Lower lobe of right lung (tissue), 2 donors: Measurements from ENCODE around the gene LSAMP. TPM values are rescaled to one million over a fixed set of nuclear protein-coding genes. Genes with fewer than 3 reads are reported as not detected.

Experiments
- ATAC-seq, 2 donors: fragments of 200-7000 bp; cut with Tn5 transposase; one replicate each; pipeline ENCODE4 v1.9.1; 2020 to 2022; ENCODE audit warnings: mild to moderate bottlenecking in 2 of 2, moderate library complexity in 2 of 2
- DNase-seq: peaks from one replicate; pipeline ENCODE4 v3.0.0-alpha.2; 2020
- H3K27ac ChIP-seq: fragments of 200-600 bp; one replicate; pipeline ENCODE4 v1.8.0; 2022
- H3K27me3 ChIP-seq: fragments of 200-600 bp; one replicate; pipeline ENCODE4 v1.8.0; 2022; ENCODE audit warnings: low read depth
- H3K36me3 ChIP-seq: fragments of 200-600 bp; one replicate; pipeline ENCODE4 v1.8.0; 2022; ENCODE audit warnings: mild to moderate bottlenecking
- H3K4me1 ChIP-seq: fragments of 200-600 bp; one replicate; pipeline ENCODE4 v1.8.0; 2022
- H3K4me3 ChIP-seq: fragments of 200-600 bp; one replicate; pipeline ENCODE4 v1.8.0; 2022; ENCODE audit warnings: mild to moderate bottlenecking
- H3K9me3 ChIP-seq: fragments of 200-600 bp; one replicate; pipeline ENCODE4 v1.8.0; 2022
- intact Hi-C: fragments of 100-400 bp; cut with DNase I; formaldehyde crosslinking; loops from one replicate; pipeline ENCODE4 v1.11.0; 2022
- total RNA-seq: library from RNA; stranded (reverse); fragmentation: NEBNext Ultra II Directional; extraction: Animal tissue kit (Norgen Biotek cat#: 25700); gene quantifications from one replicate; pipeline ENCODE4 v1.2.1, GENCODE V29; 2021
- TF ChIP-seq, protein P1 (sequence below): fragments of 200-600 bp; IDR thresholded peaks from one replicate; pipeline ENCODE4 v1.8.0; 2022; ENCODE audit warnings: antibody characterized with exemption, mild to moderate bottlenecking
- donor health status: DM: no; HTN: yes; CAD: no; lungs with severe emphysema.

The LSAMP gene
- total RNA-seq, 1 donor from 2014 or later = 20.1 TPM

DNA sequence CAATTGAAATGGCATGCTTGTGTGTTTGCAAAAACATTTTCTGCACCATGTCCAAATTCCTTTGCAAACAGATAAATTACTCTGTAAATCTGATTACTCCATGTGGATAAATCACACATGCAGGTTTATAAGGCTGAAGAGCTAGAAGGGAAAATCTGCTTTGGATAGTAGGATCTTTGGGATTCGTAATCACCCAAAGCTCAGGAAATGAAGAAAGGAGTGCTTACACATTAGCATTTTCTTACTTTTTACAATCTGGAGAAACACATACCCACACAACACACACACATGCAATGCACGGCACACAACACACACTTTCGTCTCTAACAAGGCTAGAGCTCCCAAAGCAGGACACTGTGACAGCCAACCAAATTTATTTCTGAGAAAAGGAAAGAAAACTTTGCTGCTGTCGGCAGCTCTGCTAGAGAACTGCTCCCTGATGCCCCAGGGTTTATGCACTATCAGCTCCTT is 2.1 kb downstream of the LSAMP start:
- H3K4me3 ChIP-seq = peak overlapping the region; percentile 45
- no peak overlapping the region for H3K27ac ChIP-seq
- DNase-seq = no peak
- H3K4me1 ChIP-seq = no peaks in the 10 kb centered on the region
- no peak for ATAC-seq
- intact Hi-C loops = no loop called here
- H3K9me3 ChIP-seq = no peaks in the 10 kb centered on the region
- no peaks in the 10 kb centered on the region for H3K36me3 ChIP-seq
- H3K27me3 ChIP-seq = no peaks in the 10 kb centered on the region
- TF ChIP-seq, protein P1, sequence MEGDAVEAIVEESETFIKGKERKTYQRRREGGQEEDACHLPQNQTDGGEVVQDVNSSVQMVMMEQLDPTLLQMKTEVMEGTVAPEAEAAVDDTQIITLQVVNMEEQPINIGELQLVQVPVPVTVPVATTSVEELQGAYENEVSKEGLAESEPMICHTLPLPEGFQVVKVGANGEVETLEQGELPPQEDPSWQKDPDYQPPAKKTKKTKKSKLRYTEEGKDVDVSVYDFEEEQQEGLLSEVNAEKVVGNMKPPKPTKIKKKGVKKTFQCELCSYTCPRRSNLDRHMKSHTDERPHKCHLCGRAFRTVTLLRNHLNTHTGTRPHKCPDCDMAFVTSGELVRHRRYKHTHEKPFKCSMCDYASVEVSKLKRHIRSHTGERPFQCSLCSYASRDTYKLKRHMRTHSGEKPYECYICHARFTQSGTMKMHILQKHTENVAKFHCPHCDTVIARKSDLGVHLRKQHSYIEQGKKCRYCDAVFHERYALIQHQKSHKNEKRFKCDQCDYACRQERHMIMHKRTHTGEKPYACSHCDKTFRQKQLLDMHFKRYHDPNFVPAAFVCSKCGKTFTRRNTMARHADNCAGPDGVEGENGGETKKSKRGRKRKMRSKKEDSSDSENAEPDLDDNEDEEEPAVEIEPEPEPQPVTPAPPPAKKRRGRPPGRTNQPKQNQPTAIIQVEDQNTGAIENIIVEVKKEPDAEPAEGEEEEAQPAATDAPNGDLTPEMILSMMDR = no peak

DNA sequence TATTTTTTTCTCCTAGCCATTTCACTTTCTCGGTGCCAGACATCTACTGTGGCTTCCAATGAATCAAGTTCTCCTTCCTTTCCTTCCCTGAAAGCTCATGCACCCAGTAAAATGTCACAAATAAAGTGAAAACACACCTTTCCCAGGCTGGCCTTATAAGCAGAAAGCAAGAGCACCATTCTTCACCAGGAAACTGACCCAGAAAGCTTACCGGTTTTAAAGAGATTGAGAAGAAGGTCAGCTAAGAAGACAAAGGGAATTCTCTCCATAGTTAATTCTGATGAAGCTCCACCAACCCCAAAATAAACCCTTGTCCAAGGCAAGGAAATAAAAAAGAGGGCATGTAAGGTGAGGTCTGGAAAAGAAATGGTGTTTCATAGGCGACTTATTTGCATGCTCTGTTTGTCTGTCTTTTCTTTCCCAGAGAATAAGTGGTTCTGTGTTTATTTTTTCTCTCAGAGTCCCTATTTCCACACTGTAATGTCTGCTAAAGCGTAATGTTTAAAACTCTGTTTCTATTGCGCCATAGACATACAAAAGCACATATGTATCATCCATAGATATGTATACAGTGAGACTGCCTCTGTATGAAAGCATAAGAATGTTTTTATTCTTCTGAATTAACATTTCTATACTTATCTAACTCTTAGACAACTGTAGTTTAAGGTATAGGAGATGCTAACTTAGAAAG is 2.8 kb downstream of the LSAMP start:
- intact Hi-C loops = no loop called here
- no peaks in the 10 kb centered on the region for H3K27me3 ChIP-seq
- TF ChIP-seq, protein P1 = no peak
- no peaks in the 10 kb centered on the region for H3K4me1 ChIP-seq
- DNase-seq (no peak), ATAC-seq (no peak)
- H3K4me3 ChIP-seq = peak overlapping the region; percentile 45
- H3K27ac ChIP-seq = no peak overlapping the region
- H3K36me3 ChIP-seq = no peaks in the 10 kb centered on the region
- no peaks in the 10 kb centered on the region for H3K9me3 ChIP-seq

DNA sequence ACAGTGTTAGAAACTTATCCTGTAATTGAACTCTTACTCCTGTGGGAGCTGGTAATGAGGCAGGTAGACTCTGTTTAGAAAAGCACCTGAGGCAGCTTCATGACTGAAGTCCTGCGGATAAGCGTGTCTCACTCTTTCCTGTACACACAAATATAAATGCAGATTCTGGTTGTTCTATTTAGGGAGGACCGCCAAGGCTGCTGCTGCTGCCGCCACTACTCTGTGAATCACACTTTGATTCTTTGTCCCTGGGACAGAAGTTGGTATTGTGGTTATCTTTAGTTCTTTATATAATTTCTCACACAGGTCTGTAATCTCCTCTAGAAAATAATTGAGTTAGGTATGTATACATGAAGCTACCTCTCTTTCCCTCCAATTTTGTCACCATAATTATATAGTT is 3.6 kb downstream of the LSAMP start:
- no peaks in the 10 kb centered on the region for H3K4me1 ChIP-seq
- no peaks in the 10 kb centered on the region for H3K36me3 ChIP-seq
- intact Hi-C loops = no loop called here
- DNase-seq (no peak), ATAC-seq (no peak)
- H3K27me3 ChIP-seq = no peaks in the 10 kb centered on the region
- no peak overlapping the region for H3K4me3 ChIP-seq
- H3K9me3 ChIP-seq = no peaks in the 10 kb centered on the region
- TF ChIP-seq, protein P1 = no peak
- no peak overlapping the region for H3K27ac ChIP-seq

DNA sequence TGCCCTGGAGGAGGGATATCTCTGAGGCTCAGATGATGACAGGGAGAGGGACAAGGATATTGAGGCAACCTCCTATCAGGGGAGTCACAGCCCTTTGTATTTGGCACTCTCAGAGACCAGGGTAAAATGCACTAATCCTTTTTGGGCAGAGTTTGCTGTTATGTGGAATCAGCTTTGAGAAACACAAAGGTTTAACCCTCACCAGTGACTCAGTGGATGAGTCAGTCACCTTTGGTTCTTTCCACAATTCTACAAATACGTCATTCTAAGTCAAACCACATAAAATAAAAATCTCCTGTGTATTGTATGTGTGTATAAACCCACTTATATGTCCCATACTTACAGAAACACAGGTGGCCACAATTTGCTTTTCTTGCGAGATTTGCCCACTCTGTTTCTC is 5.1 kb downstream of the LSAMP start:
- intact Hi-C loops = no loop called here
- Histone ChIP-seq H3K27ac (no peak overlapping the region), H3K4me3 (no peak overlapping the region), H3K4me1 (no peaks in the 10 kb centered on the region), H3K9me3 (no peaks in the 10 kb centered on the region), H3K27me3 (no peaks in the 10 kb centered on the region), H3K36me3 (no peaks in the 10 kb centered on the region)
- DNase-seq (no peak), ATAC-seq (no peak)
- TF ChIP-seq, protein P1 = no peak

DNA sequence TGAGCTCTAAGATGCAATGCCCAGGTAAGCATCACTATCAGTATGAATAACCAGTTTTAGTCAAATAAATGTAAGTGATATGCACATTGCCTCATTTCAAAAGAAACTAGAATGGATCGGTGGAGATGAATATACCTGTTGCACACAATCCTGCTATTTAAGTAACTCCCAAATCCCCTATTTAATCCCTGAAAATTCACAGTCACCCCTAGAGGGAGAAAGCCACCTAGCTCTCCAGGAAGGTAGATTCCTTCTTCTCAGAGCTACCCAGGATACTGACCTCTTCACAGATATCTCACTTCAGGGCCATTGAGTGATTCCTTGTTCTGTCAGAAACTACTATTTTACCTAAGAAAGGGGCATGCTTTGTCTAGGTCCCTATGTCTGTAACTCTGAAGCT is 11.7 kb downstream of the LSAMP start:
- no peaks in the 10 kb centered on the region for H3K4me1 ChIP-seq
- H3K27ac ChIP-seq = no peak overlapping the region
- H3K36me3 ChIP-seq = no peaks in the 10 kb centered on the region
- ATAC-seq = no peak
- TF ChIP-seq, protein P1 = no peak
- no peaks in the 10 kb centered on the region for H3K9me3 ChIP-seq
- no peak overlapping the region for H3K4me3 ChIP-seq
- intact Hi-C loops = no loop called here
- DNase-seq = no peak
- H3K27me3 ChIP-seq = no peaks in the 10 kb centered on the region
